CD4-positive, alpha-beta T cell (primary cell): ENCODE data around the gene ZNF679. TPM values are rescaled to one million over a fixed set of nuclear protein-coding genes. Genes with fewer than 3 reads are reported as not detected.
A peak's percentile ranks its signal among the peaks of the same experiment; 100 is the strongest.

Experiments used
- ATAC-seq: fragments of 200-7000 bp; cut with Tn5 transposase; one replicate; pipeline ENCODE4 v1.10.0; 2022; ENCODE audit warnings: mild to moderate bottlenecking; ENCODE audit not compliant: poor library complexity
- CTCF ChIA-PET: fragments of 350-600 bp; sonication (Branson Sonifier 250); formaldehyde crosslinking; loops from one replicate; lab custom pipeline; 2021; ENCODE audit warnings: antibody characterized with exemption, inconsistent platforms; lab: Charles Lee
- POLR2A ChIA-PET: fragments of 350-600 bp; sonication (Branson Sonifier 250); formaldehyde crosslinking; loops from one replicate; lab custom pipeline; 2021; ENCODE audit warnings: antibody characterized with exemption, inconsistent platforms; lab: Charles Lee
- DNase-seq, 14 experiments: peaks; one replicate each; pipeline ENCODE4 v3.0.0-alpha.2; 2013 to 2020; ENCODE audit warnings: mixed read lengths in 2 of 14
- H3K27ac ChIP-seq, 2 donors: one replicate each; pipeline versions ENCODE4 v1.5.1 to v1.7.0; 2013; ENCODE audit warnings: low read length in 2 of 2, low read depth in 1 of 2, mild to moderate bottlenecking in 1 of 2
- H3K27me3 ChIP-seq, 2 experiments: 1 replicate in 1 of 2; 2 replicates in 1 of 2; pipeline versions ENCODE4 v1.6.1 to v1.7.0; 2013; ENCODE audit warnings: low read length in 2 of 2, control low read depth in 1 of 2, mild to moderate bottlenecking in 1 of 2, moderate library complexity in 1 of 2; ENCODE audit not compliant: insufficient read depth in 2 of 2, control insufficient read depth in 1 of 2
- H3K36me3 ChIP-seq: one replicate; pipeline ENCODE4 v1.6.1; 2013; ENCODE audit warnings: low read length, control low read depth; ENCODE audit not compliant: insufficient read depth
- H3K4me1 ChIP-seq: one replicate; pipeline ENCODE4 v1.6.1; 2013; ENCODE audit warnings: low read length, control low read depth; ENCODE audit not compliant: insufficient read depth
- H3K4me3 ChIP-seq: one replicate; pipeline ENCODE4 v1.5.1; 2013; ENCODE audit warnings: mild to moderate bottlenecking, low read length, moderate library complexity
- H3K9me3 ChIP-seq, 2 experiments: 1 replicate in 1 of 2; 2 replicates in 1 of 2; pipeline versions ENCODE4 v1.6.1 to v1.7.0; 2013; ENCODE audit warnings: low read length in 2 of 2, mild to moderate bottlenecking in 2 of 2, control low read depth in 1 of 2, moderate library complexity in 1 of 2; ENCODE audit not compliant: control insufficient read depth in 1 of 2, insufficient read depth in 1 of 2
- H3K27ac Mint-ChIP-seq: one replicate; pipeline ENCODE4 v1.8.0; 2020; ENCODE audit warnings: mixed read lengths
- H3K27me3 Mint-ChIP-seq: one replicate; pipeline ENCODE4 v1.8.0; 2021; ENCODE audit warnings: mixed read lengths
- H3K36me3 Mint-ChIP-seq: one replicate; pipeline ENCODE4 v1.8.0; 2021; ENCODE audit warnings: low read depth, mixed read lengths
- H3K4me1 Mint-ChIP-seq: one replicate; pipeline ENCODE4 v1.8.0; 2021; ENCODE audit warnings: low read depth, mixed read lengths
- H3K4me3 Mint-ChIP-seq: one replicate; pipeline ENCODE4 v1.8.0; 2020; ENCODE audit warnings: mild to moderate bottlenecking, mixed read lengths
- H3K9me3 Mint-ChIP-seq: one replicate; pipeline ENCODE4 v1.8.0; 2020; ENCODE audit warnings: mixed read lengths
- intact Hi-C, 2 experiments: fragments of 100-400 bp; cut with DNase I in 1 of 2; cut with micrococcal nuclease in 1 of 2; formaldehyde crosslinking; loops; one replicate each; pipeline versions ENCODE4 v1.15.1 to v1.9.0; 2023 to 2025; cut with DNase I, micrococcal nuclease
- total RNA-seq, 174 experiments: library from RNA in 2 of 174; stranded (reverse) in 2 of 174; gene quantifications; one replicate each; pipeline ENCODE4 v1.2.3 and lab custom pipeline; 2021 to 2026
- TF ChIP-seq, protein P1 (sequence below): fragments of 200-600 bp; IDR thresholded peaks from one replicate; pipeline ENCODE4 v1.8.0; 2022; ENCODE audit warnings: antibody characterized with exemption, mild to moderate bottlenecking

The ZNF679 gene
- total RNA-seq, 2 experiments from 2014 or later: not detected

DNA sequence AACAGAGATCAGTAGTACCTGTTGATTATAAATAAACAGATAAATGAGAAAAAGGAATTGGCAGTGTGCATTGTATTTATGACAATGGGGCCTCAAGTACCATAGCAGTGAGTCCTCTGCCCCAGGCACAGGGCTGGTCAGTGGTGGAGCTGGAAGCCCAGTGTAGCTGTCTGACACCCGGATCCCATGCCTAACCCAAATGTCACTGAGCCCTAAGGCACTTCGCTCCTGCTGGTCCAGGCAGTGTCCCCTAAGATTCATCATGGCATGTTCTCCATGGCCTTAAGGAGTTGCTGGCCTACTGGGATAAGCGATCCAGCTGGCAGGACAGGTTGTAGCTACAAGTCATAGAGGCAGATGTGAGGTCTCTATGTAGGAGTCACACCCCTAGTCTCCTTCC is 82.2 kb downstream of the ZNF679 start:
- H3K36me3 ChIP-seq: no peaks in the 10 kb centered on the region
- intact Hi-C loops: loop anchor here (5.0 to 10.0 kb wide), 9 partner anchors 37 to 1564 kb away; partner anchors contain the start of genes ERV3-1 (in 1 of the 2), VKORC1L1 (in 1 of the 2), ZNF107 (in 1 of the 2) and ZNF138 (in 1 of the 2)
- H3K4me1 Mint-ChIP-seq: peaks cover 45% of the 10 kb centered on the region
- no peaks in the 10 kb centered on the region for H3K9me3 ChIP-seq
- no peaks in the 10 kb centered on the region for H3K27me3 ChIP-seq
- H3K27me3 Mint-ChIP-seq: no peaks in the 10 kb centered on the region
- TF ChIP-seq, protein P1, sequence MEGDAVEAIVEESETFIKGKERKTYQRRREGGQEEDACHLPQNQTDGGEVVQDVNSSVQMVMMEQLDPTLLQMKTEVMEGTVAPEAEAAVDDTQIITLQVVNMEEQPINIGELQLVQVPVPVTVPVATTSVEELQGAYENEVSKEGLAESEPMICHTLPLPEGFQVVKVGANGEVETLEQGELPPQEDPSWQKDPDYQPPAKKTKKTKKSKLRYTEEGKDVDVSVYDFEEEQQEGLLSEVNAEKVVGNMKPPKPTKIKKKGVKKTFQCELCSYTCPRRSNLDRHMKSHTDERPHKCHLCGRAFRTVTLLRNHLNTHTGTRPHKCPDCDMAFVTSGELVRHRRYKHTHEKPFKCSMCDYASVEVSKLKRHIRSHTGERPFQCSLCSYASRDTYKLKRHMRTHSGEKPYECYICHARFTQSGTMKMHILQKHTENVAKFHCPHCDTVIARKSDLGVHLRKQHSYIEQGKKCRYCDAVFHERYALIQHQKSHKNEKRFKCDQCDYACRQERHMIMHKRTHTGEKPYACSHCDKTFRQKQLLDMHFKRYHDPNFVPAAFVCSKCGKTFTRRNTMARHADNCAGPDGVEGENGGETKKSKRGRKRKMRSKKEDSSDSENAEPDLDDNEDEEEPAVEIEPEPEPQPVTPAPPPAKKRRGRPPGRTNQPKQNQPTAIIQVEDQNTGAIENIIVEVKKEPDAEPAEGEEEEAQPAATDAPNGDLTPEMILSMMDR: no peak
- ATAC-seq (no peak), DNase-seq (no peak)
- H3K4me3 Mint-ChIP-seq: no peak overlapping the region
- no peak overlapping the region for H3K27ac ChIP-seq
- ChIA-PET POLR2A (no interaction called here), CTCF (no interaction called here)
- no peak overlapping the region for H3K4me3 ChIP-seq
- no peak overlapping the region for H3K27ac Mint-ChIP-seq
- peaks cover 36% of the 10 kb centered on the region for H3K4me1 ChIP-seq
- no peaks in the 10 kb centered on the region for H3K9me3 Mint-ChIP-seq
- peaks cover 25% of the 10 kb centered on the region for H3K36me3 Mint-ChIP-seq

DNA sequence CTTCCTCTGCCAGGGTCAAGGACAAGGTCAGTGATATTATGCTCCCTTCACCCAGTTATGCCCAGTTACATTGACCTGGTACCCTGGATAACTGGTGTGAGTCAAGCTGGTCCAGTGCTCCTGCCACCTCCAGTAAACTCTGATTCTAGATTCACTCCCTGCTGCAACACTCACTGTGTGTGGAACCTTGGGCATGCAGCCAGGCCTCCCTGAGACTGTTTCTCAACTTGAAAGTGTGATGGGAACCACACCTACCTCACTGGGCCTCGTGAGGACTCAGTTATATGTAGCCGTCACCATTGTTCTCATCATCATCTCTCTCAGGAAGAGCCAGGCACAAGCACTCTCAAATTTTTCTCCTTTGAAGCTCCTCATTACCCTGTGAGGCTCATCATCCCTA is 84.6 kb downstream of the ZNF679 start:
- Histone ChIP-seq H3K4me1 (peaks cover 27% of the 10 kb centered on the region), H3K4me3 (no peak overlapping the region), H3K9me3 (no peaks in the 10 kb centered on the region), H3K36me3 (peaks cover 3% of the 10 kb centered on the region), H3K27ac (no peak overlapping the region), H3K27me3 (no peaks in the 10 kb centered on the region)
- ChIA-PET CTCF (no interaction called here), POLR2A (interaction anchor here (1.4 to 3.3 kb wide), 5 partner anchors 250 to 413 kb away, joined by 6 to 25 read pairs (median 15); partner anchors contain the start of genes ZNF107 and ZNF680)
- H3K27me3 Mint-ChIP-seq: no peaks in the 10 kb centered on the region
- no peaks in the 10 kb centered on the region for H3K9me3 Mint-ChIP-seq
- H3K36me3 Mint-ChIP-seq: peaks cover 34% of the 10 kb centered on the region
- no peak for DNase-seq
- H3K27ac Mint-ChIP-seq: peak overlapping the region; percentile 93
- intact Hi-C loops: loop anchor here (2.0 to 10.0 kb wide), 10 partner anchors 34 to 1562 kb away; partner anchors contain the start of genes ERV3-1 (in 1 of the 2), VKORC1L1 (in 1 of the 2), ZNF107 (in 1 of the 2) and ZNF138 (in 1 of the 2)
- peaks cover 32% of the 10 kb centered on the region for H3K4me1 Mint-ChIP-seq
- no peak overlapping the region for H3K4me3 Mint-ChIP-seq
- TF ChIP-seq, protein P1: no peak
- ATAC-seq: no peak

DNA sequence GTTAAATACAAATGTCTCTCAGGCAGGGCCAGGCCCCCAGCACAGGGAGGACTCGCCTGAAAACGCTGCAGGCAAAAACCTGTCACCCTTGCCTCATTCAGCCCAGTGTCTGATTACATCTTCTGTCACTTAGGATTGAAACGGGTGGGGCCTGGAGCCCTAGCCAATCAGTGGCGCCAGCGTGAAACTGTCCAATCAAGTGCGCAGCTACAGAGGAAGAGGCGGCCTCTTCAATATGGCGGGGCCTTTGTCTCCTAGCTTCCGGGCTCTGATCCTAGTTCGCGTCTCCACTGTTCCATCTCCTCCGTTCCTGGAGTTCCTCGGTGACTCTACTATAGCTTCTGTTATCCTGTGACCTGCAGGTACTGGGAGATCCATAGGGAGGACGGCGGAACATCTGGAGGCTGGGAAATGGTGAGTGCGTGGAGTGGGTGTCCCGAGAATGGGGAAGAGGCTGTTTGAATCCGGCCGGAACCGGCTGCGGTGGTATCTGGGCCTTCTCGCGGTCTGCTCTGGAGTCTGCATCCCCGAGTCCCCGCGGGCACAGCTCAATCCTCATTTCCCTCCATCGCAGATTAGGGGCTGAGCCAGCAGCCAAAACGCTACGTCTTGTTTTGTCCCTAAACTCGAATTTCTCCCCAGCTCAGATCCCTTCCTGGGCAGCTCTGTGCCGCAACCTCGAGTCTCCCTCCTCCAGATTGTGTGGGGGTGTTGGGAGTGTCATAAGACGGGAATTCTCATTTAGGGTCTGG is 85.6 kb downstream of the ZNF679 start, which contains the start of gene ZNF736:
Gene ZNF736 (plus strand): TSS at position 222 of the 752 bp plus-strand sequence. CDS start 190 bp downstream, at position 412.
- no peaks in the 10 kb centered on the region for H3K27me3 Mint-ChIP-seq
- ChIA-PET CTCF (no interaction called here), POLR2A (interaction anchor here (0.6 to 3.3 kb wide), 12 partner anchors 22 to 1060 kb away, joined by 3 to 25 read pairs (median 7); partner anchors contain the start of genes ERV3-1, ZNF107, ZNF138 and ZNF273)
- Histone ChIP-seq H3K9me3 (no peaks in the 10 kb centered on the region), H3K36me3 (peaks cover 3% of the 10 kb centered on the region), H3K27me3 (no peaks in the 10 kb centered on the region), H3K4me3 (peak within 1 kb of the TSS; percentile 99), H3K27ac (peak within 1 kb of the TSS in 1 of 2 donors; percentile 84), H3K4me1 (peaks cover 23% of the 10 kb centered on the region)
- H3K9me3 Mint-ChIP-seq: no peaks in the 10 kb centered on the region
- DNase-seq (peak; percentile 76 to 95 (median 82)), ATAC-seq (peak; percentile 100)
- peaks cover 33% of the 10 kb centered on the region for H3K4me1 Mint-ChIP-seq
- TF ChIP-seq, protein P1: no peak
- intact Hi-C loops: loop anchor here (2.0 to 10.0 kb wide), 10 partner anchors 33 to 1561 kb away; partner anchors contain the start of genes ERV3-1 (in 1 of the 2), VKORC1L1 (in 1 of the 2), ZNF107 (in 1 of the 2) and ZNF138 (in 1 of the 2)
- H3K27ac Mint-ChIP-seq: peak within 1 kb of the TSS; percentile 93
- H3K4me3 Mint-ChIP-seq: peak within 1 kb of the TSS; percentile 96
- H3K36me3 Mint-ChIP-seq: peaks cover 38% of the 10 kb centered on the region
